Activated CD4-positive, alpha-beta T cell treated with anti-CD3 and anti-CD28 coated beads, Interleukin-2, amount 50 U/mL, for 48 hours (primary cell): ENCODE measurements around the gene SYS1.

Experiments
- DNase-seq, 2 experiments: peaks; one replicate each; pipeline ENCODE4 v3.0.0-alpha.2; 2020

Gene SYS1

GRCh38 chr20:45362804-45363610, at the start of gene SYS1:
Gene SYS1 (plus strand): TSS chr20:45363156. CDS start chr20:45363532, 376 bp downstream.
- peak; percentile 99 for DNase-seq

- DNase-seq: no peak
Measured at GRCh38 chr20:45313943-45314342, 49.0 kb upstream of the SYS1 start.

GRCh38 chr20:45315672-45316071, 47.3 kb upstream of the SYS1 start:
- no peak for DNase-seq

GRCh38 chr20:45316150-45317080, 46.5 kb upstream of the SYS1 start:
- no peak for DNase-seq

- no peak for DNase-seq
Measured at GRCh38 chr20:45317826-45318225, 45.1 kb upstream of the SYS1 start.

- no peak for DNase-seq
Measured at GRCh38 chr20:45318386-45318939, 44.5 kb upstream of the SYS1 start.

GRCh38 chr20:45318948-45319347, 44.0 kb upstream of the SYS1 start:
- DNase-seq: no peak

GRCh38 chr20:45320948-45321595, 41.9 kb upstream of the SYS1 start:
- DNase-seq: no peak

- no peak for DNase-seq
Measured at GRCh38 chr20:45322952-45323383, 40.0 kb upstream of the SYS1 start.

GRCh38 chr20:45323731-45324130, 39.2 kb upstream of the SYS1 start:
- no peak for DNase-seq

- DNase-seq: no peak
Measured at GRCh38 chr20:45325371-45325770, 37.6 kb upstream of the SYS1 start.

GRCh38 chr20:45328451-45328850, 34.5 kb upstream of the SYS1 start:
- no peak for DNase-seq

- no peak for DNase-seq
Measured at GRCh38 chr20:45329497-45330319, 33.2 kb upstream of the SYS1 start.

- no peak for DNase-seq
Measured at GRCh38 chr20:45330476-45330875, 32.5 kb upstream of the SYS1 start.

- no peak for DNase-seq
Measured at GRCh38 chr20:45336530-45337366, 26.2 kb upstream of the SYS1 start.

GRCh38 chr20:45337367-45338120, 25.4 kb upstream of the SYS1 start:
- DNase-seq: no peak

GRCh38 chr20:45338121-45339030, 24.6 kb upstream of the SYS1 start:
- DNase-seq: no peak

- DNase-seq: no peak
Measured at GRCh38 chr20:45339084-45339483, 23.9 kb upstream of the SYS1 start.

- DNase-seq: no peak
Measured at GRCh38 chr20:45339799-45340198, 23.2 kb upstream of the SYS1 start.
